Measurements from ENCODE around the gene MICALL2.

Gene MICALL2

GRCh38 chr7:1409555-1409954, 49.7 kb downstream of the MICALL2 start:
- no peak overlapping the region for H3K4me3 ChIP-seq (ENCODE audit: control insufficient read depth, low read depth, low read length)
- no peak for TF ChIP-seq CTCF (conservative IDR thresholded peaks at IDR 0.05; ENCODE audit: control insufficient read depth, insufficient read depth, low read depth, low read length)
- no peak for DNase-seq (ENCODE audit: low read depth)

- TF ChIP-seq CTCF (conservative IDR thresholded peaks at IDR 0.05; ENCODE audit: control insufficient read depth, insufficient read depth, low read depth, low read length): no peak
- no peak overlapping the region for H3K4me3 ChIP-seq (ENCODE audit: control insufficient read depth, low read depth, low read length)
- DNase-seq (ENCODE audit: low read depth): no peak
Measured at GRCh38 chr7:1408466-1408865, 50.8 kb downstream of the MICALL2 start.

GRCh38 chr7:1407892-1408291, 51.4 kb downstream of the MICALL2 start:
- no peak overlapping the region for H3K4me3 ChIP-seq (ENCODE audit: control insufficient read depth, low read depth, low read length)
- DNase-seq (ENCODE audit: low read depth): no peak
- TF ChIP-seq CTCF (conservative IDR thresholded peaks at IDR 0.05; ENCODE audit: control insufficient read depth, insufficient read depth, low read depth, low read length): no peak

- DNase-seq (ENCODE audit: low read depth): no peak
- no peak for TF ChIP-seq CTCF (conservative IDR thresholded peaks at IDR 0.05; ENCODE audit: control insufficient read depth, insufficient read depth, low read depth, low read length)
- no peak overlapping the region for H3K4me3 ChIP-seq (ENCODE audit: control insufficient read depth, low read depth, low read length)
Measured at GRCh38 chr7:1404898-1405548, 54.2 kb downstream of the MICALL2 start.

- H3K4me3 ChIP-seq (ENCODE audit: control insufficient read depth, low read depth, low read length): no peak overlapping the region
- no peak for TF ChIP-seq CTCF (conservative IDR thresholded peaks at IDR 0.05; ENCODE audit: control insufficient read depth, insufficient read depth, low read depth, low read length)
- DNase-seq (ENCODE audit: low read depth): no peak
Measured at GRCh38 chr7:1404460-1404809, 54.8 kb downstream of the MICALL2 start.

GRCh38 chr7:1403638-1404459, 55.4 kb downstream of the MICALL2 start:
- H3K4me3 ChIP-seq (ENCODE audit: control insufficient read depth, low read depth, low read length): no peak overlapping the region
- TF ChIP-seq CTCF (conservative IDR thresholded peaks at IDR 0.05; ENCODE audit: control insufficient read depth, insufficient read depth, low read depth, low read length): peak; percentile 2
- peak; percentile 23 for DNase-seq (ENCODE audit: low read depth)
